GM19455 (cell line): Measurements from ENCODE around the gene AFG1L.
"Not testable (repeated sequence)": the region's sequence is repeated elsewhere in the genome, so short reads cannot be mapped to it uniquely, and the experiment has no call there.

Experiments
- ATAC-seq: cut with Tn5 transposase; IDR thresholded peaks from one replicate; pipeline ENCODE4 v1.9.1; 2021; ENCODE audit not compliant: unreplicated experiment

Gene AFG1L

GRCh38 chr6:108294727-108295625 is at the start of gene AFG1L:
AFG1L (plus strand) TSS chr6:108295054; CDS start chr6:108295080, 26 bp downstream.
- ATAC-seq, result peak; percentile 88

DNA sequence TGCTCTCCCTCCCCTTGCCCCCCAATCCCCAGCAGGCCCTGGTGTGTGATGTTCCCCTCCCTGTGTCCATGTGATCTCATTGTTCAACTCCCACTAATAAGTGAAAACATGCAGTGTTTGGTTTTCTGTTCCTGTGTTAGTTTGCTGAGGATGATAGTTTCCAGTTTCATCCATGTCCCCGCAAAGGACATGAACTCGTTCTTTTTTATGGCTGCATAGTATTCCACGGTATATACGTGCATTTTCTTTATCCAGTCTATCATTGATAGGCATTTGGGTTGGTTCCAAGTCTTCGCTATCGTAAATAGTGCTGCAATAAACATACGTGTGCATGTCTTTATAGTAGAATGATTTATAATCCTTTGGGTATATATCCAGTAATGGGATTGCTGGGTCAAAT is 49.8 kb upstream of the AFG1L start:
- ATAC-seq, result not testable (repeated sequence)

GRCh38 chr6:108247965-108248536 is 46.8 kb upstream of the AFG1L start:
- no peak for ATAC-seq

- no peak for ATAC-seq
These were observed 44.5 kb upstream of the AFG1L start for GRCh38 chr6:108250240-108250866.

- no peak for ATAC-seq
These were observed 43.6 kb upstream of the AFG1L start for GRCh38 chr6:108251252-108251651.

- no peak for ATAC-seq
These were observed 42.8 kb upstream of the AFG1L start for GRCh38 chr6:108252055-108252454.

- ATAC-seq, result no peak
These were observed 41.6 kb upstream of the AFG1L start for GRCh38 chr6:108253241-108253640.

GRCh38 chr6:108254433-108255410 is 40.1 kb upstream of the AFG1L start:
- ATAC-seq, result no peak

DNA sequence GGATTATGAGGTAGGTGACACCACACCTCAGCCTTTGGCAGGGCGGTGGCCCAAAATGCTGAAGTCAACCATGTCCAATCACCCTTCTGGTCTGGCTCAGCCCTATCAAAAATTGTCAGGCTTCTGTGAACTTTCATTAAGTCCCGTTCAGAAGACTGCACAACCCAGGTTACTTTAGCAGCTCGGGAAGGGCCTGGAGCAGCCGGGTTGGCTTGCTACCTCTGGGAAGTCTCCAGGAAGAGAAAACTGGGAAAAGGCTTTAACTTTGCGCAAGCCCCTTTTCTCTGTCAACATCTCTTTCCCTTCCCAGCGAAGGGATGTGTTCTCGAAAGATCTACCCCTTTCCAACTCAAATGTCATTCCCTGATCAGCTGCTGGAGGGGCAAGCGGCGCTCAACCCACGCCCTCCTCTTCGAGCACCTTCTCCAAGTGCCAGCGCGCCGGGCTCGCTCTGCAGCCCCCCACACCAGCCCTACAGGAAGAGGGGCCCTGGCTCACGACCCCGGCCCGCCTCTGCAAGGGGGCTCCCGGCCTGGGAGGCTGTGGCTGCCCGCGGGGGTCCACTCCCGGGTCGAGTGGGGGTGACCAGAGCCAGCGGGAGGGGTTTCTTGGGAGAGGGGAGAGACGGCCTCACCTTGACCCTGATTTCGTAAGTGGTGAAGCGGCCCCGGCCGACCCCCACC is 34.6 kb upstream of the AFG1L start:
- peak; percentile 12 for ATAC-seq

DNA sequence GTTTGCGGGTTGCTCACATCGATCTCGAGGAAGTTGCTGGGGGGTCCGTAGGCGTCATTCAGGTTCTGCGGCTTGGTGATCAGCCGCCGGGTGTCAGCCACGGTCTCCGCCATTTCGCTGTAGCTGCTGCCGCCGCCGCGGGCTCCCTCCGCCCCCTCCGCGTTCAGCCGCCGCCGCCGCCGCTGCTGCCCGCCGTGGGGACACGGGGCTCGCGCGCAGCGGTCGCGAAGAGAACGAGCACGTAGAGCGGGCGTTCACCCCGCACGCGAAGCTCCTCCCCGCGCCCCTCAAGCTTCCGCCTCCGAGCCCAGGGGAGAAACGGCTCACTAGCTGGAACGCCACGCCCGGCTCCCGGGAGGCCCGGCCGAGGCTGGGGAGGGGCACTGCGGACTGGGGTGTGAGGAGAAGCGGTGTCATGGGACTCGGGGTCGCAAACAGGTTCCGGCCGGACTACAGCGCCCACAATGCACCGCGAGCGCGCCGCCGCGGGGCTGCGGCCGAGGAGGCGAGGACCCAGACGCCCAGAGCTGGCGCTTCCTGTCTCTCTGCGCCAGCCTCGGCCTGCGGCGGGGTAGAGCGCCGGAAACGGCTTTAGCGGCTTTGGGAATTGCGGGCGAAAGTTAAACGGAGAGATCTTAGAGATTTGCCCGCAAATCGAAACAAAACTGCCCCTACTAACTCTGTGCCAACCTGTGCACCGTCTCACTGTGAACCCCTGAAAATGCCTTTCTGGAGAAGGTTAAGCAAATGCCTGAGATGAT is 33.9 kb upstream of the AFG1L start, which contains the start of gene SNX3:
Gene SNX3 (minus strand): TSS at position 232 of the 761 bp plus-strand sequence. CDS start 119 bp downstream, at position 113.
- peak; percentile 86 for ATAC-seq

GRCh38 chr6:108263371-108263770 is 31.5 kb upstream of the AFG1L start:
- no peak for ATAC-seq

DNA sequence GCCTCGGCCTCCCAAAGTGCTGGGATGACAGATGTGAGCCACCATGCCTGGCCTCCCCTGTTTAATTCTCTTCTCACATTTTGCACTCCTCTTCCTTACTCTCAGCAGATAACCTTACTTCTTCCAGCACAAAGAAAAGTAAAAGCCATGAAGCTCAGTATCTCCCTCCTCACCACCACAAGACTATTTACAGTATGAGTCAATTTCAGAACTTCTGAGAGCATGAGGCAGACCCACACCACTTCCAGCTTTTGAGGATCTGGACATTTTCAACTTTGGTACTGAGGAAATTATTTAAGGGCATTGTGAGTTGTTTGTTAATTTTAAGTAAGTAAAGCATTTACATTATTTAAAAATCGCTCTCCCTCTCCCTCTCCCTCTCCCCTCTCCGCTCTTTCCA is 26.0 kb upstream of the AFG1L start:
- ATAC-seq, result no peak

- not testable (repeated sequence) for ATAC-seq
These were observed 24.9 kb upstream of the AFG1L start for GRCh38 chr6:108269955-108270354.

DNA sequence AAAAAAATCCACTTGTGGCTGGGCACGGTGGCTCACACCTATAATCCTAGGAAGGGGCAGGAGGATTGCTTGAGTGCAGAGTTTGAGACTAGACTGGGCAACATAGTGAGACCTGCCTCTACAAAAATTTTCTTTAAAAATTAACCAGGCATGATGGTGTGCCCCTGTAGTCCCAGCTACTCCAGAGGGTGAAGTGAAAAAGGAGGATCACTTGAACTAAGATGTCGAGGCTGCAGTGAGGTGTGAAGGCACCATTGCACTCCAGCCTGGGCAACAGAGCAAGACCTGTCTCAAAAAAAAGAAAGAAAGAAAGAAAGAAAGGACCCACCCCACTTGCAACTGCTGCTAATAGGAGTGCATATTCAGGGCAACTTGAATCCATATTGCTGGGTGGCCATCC is 20.3 kb upstream of the AFG1L start:
- no peak for ATAC-seq

DNA sequence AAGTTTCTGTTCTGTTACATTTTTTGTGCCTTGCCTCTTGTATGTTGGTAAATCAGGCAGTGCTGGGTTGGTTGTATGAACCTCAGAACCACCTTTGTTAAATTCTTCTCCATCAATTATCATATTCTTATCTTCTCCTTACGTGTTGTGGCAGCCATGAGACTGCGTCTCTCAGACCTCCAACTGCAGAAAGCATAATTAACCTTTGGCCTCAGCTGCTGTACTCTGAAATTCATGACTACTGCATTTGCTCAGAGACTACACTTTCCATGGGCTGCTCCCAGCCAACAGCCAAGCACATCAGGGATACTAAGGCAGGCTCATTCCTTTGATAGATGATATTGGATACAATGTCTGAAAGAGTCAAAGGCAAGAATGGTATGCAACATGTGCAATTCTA is 18.9 kb upstream of the AFG1L start:
- no peak for ATAC-seq

DNA sequence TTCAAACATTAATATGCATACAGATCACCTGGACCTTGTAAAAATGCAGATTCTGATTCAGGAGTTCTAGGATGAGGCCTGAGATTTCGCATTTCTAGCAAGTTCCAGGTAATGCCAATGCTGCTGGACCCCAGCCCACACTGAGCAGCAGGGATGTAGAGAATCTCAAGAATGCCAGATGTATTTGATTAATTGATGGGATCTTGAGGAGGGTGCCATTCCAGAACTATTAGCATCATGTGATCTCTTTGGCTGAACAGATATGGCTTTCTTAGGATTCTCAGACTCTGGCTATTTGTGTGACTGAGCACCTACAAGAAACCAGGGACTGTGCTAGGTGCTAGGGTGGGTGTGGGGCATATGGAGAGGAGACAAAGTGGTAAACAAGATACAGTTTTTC is 17.6 kb upstream of the AFG1L start:
- ATAC-seq, result no peak

- no peak for ATAC-seq
These were observed 17.0 kb upstream of the AFG1L start for GRCh38 chr6:108277831-108278230.

DNA sequence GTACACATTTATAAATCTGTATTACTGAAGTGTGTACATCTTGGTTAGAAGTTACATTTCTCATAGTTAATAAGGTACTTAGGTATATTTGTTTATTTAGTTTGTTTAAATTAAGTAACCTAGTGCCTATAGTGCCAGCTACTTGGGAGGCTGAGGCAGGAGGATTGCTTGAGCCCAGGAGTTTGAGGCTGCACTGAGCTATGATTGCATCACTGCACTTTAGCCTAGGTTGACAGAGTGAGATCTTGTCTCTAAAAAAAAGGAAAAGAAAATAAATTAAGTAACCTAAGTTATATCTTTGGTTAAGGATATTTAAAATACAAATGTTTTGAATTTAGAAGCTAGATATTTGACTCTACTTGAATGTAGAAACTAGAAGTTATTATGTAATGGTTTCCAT is 9.5 kb upstream of the AFG1L start:
- ATAC-seq, result no peak

- ATAC-seq, result no peak
These were observed 8.5 kb upstream of the AFG1L start for GRCh38 chr6:108286366-108286765.
